GM19023 (cell line): Measurements from ENCODE around the gene ATAD3A.
"Not testable (repeated sequence)": the region's sequence is repeated elsewhere in the genome, so short reads cannot be mapped to it uniquely, and the experiment has no call there.

Source experiments
- ATAC-seq: cut with Tn5 transposase; IDR thresholded peaks from one replicate; pipeline ENCODE4 v1.9.1; 2021; ENCODE audit warnings: mild to moderate bottlenecking, moderate library complexity; ENCODE audit not compliant: unreplicated experiment

Gene ATAD3A

GRCh38 chr1:1489231-1489630, 22.7 kb upstream of the ATAD3A start:
- no peak for ATAC-seq

GRCh38 chr1:1489861-1490260, 22.1 kb upstream of the ATAD3A start:
- no peak for ATAC-seq

DNA sequence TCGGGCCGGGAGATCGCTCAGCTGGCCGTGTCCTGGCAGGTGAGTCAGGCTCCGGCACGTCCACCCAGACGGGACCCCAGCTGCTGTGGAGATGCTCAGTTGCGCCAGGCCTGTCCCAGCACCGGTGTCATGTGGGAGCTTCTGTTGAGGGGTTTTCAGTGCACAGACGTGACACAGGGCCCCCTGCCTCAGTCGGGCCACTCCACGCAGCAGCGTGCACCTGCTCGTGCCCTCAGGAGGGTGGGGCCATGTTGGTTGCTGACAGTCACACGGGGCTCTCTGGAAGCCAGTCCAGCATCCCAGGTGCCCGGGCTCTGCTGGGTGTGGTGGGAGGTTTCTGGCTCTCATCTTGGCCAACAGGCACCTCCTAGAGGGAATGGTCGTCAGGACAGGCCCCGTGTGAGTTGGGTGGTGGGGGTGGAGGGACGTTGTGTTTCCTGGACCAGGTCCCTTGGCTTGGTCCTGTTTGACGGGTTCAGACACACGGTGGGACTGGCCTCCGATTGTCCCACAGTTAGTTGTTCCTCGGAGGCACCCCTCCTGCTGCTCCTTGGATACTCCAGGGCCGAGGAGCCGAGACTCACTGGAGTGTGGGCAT, 21.2 kb upstream of the ATAD3A start:
- ATAC-seq, result no peak

DNA sequence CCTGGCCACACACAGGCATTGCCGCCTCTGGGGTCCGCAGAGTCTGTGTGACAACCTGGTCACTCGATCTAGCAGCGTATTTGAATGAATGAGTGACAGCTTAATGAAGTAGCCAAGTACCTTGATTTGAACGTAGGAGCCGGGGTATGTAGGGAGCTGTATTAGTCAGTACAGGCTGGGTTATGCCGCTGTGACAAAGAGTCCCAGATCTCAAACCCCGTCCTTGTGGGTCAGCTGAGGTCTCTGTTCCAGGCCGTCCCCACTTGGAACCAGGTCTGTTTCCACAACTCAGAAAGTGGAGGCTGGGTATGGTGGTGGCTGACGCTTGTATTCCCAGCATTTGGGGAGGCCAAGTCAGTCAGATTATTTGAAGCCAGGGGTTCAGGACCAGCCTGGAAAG, 20.4 kb upstream of the ATAD3A start:
- no peak for ATAC-seq

DNA sequence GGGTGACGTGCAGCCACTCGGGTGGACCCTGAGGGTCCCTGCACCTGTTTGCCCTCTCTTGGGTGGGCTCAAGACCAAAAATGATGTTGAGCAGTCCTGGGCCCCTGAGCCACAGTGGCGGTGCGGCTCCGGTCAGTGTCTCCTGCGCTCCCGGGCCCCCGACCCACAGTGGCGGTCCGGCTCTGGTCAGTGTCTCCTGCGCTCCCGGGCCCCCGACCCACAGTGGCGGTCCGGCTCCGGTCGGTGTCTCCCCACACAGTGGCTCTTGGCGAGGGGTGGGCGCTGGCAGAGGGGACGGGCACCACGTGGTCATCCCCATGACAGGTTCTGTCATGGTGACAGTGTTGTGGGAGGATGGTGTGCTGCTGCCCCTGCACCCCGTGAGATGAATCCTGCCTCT, 17.7 kb upstream of the ATAD3A start:
- not testable (repeated sequence) for ATAC-seq

DNA sequence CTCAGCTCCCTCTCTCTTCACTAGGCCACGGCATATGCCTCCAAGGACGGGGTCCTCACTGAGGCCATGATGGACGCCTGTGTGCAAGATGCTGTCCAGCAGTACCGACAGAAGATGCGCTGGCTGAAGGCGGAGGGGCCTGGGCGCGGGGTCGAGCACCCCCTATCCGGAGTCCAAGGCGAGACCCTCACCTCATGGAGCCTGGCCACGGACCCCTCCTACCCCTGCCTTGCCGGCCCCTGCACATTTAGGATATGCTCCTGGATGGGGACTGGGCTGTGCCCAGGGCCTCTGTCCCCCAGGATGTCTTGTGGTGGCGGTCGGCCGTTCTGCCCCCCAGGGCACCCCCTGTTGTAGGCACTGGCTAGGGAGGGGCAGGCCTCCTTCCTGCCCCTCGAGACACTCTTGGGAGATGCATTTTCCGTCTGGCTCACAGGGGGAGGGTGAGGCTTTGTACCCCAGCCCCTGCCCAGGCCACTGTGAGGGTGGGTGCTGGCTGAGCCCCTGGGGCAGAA, 16.4 kb upstream of the ATAD3A start:
- ATAC-seq, result not testable (repeated sequence)

DNA sequence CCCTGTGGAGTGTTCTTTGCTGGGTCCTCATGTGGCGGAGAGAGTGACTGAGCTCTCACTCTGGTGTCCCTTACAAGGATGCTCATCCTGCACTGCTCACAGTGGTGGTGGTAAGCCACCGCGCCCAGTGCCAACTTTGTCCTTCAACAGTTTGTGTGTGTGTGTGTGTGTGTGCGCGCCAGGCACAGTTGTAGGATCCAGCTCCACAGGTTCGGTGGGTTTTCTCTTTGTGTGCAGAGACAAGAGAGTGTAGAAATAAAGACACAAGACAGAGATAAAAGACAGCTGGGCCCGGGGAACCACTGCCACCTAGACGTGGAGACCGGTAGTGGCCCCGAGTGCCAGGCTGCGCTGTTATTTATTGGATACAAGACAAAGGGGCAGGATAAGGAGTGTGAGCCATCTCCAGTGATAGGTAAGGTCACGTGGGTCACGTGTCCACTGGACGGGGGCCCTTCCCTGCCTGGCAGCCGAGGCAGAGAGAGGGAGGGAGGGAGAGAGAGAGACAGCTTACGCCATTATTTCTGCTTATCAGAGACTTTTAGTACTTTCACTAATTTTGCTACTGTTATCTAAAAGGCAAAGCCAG, 7.1 kb upstream of the ATAD3A start:
- ATAC-seq, result not testable (repeated sequence)

DNA sequence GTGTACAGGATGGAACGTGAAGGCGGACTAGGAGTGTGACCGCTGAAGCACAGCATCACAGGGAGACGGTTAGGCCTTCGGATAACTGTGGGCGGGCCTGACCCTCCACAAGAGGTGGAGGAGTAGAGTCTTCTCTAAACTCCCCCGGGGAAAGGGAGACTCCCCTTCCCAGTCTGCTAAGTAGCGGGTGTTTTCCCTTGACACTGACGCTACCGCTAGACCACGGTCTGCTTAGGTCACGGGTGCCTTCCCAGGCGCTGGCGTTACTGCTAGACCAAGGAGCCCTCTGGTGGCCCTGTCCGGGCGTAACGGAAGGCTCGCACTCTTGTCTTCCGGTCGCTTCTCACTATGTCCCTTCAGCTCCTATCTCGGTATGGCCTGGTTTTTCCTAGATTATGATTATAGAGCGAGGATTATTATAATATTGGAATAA, 6.6 kb upstream of the ATAD3A start:
- ATAC-seq, result not testable (repeated sequence)

- ATAC-seq, result not testable (repeated sequence)
These were observed 6.2 kb upstream of the ATAD3A start for GRCh38 chr1:1505801-1506200.

- ATAC-seq, result no peak
These were observed 4.7 kb upstream of the ATAD3A start for GRCh38 chr1:1507305-1507704.

DNA sequence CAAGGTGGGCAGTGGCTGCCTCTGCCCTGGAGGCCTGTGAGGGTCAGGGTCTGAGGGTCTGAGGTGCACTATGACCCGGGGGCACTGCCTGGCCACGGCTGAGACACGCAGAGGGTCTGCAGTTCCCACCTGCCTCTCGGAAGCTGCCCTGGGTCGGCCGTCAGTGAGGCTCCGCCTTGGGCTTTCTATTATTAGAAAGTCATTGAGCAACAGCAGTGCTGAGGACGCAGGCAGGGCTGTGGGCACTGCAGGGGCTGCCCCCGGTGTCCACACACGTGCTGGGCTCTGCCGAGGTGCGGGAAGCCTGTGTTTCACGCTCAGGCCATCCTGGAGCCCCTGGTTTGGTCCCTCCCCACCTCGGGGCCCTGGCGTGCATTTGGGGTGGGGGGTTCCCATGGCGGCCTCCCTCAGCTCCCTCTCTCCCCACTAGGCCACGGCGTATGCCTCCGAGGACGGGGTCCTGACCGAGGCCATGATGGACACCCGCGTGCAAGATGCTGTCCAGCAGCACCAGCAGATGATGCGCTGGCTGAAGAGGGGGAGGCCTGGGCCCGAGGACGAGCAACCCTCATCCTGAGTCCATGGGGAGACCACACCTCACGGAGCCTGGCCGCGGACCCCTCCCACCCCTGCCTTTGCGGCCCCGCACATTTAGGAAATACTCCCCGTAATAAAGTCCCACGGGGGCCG, 3.0 kb upstream of the ATAD3A start:
- ATAC-seq, result not testable (repeated sequence)

GRCh38 chr1:1509465-1509850, 2.5 kb upstream of the ATAD3A start:
- ATAC-seq, result not testable (repeated sequence)

DNA sequence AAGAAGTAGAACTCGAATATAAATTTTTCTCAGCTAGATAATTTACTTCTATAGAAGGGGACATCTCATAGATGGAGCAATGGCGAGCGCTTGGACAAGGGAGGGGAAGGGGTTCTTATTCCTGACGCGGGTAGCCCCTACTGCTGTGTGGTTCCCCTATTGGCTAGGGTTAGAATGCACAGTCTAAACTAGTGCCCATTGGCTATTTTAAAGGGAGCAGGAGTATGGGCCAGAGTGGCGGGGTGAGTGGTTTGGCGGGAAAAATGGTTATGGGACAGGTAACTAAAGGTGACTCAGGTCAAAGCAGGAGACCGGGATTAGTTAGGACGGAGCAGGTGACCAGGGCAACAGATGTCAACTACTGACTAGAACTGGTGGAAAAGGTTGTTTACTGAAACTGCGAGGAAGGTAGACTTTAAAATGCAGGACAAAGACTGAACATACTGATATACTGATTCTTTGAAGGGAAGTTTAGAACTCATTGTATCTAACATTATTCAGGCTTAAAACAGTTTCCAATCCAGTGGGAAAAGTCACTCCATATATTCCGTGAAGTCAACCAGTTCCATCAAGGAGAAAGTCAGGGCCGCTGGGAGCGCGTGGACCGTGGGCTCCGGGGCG, 940 bp upstream of the ATAD3A start:
- no peak for ATAC-seq

- ATAC-seq, result not testable (repeated sequence)
These were observed 463 bp downstream of the ATAD3A start for GRCh38 chr1:1512425-1512824.

DNA sequence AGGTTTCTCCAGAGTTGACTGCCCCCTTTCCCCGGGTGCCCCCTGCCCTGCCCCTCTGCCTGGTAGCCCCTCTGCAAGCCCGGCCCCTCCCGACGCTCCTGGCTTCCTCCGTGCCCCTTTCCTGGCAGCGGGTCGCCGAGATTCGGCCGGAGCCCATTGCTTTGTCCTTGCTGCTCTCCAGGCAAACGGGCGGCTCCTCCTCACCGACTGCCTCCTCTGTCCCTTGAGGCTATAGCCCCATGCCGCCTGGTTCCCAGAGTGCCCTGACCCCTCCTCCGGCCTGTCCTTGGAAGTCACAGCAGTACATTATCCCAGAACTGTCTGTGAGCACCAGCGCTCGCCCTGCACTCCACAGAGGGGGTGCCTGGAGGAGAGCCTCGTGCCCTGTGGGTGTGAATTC, 1.7 kb downstream of the ATAD3A start:
- ATAC-seq, result not testable (repeated sequence)

GRCh38 chr1:1514376-1514775, 2.4 kb downstream of the ATAD3A start:
- ATAC-seq, result not testable (repeated sequence)

DNA sequence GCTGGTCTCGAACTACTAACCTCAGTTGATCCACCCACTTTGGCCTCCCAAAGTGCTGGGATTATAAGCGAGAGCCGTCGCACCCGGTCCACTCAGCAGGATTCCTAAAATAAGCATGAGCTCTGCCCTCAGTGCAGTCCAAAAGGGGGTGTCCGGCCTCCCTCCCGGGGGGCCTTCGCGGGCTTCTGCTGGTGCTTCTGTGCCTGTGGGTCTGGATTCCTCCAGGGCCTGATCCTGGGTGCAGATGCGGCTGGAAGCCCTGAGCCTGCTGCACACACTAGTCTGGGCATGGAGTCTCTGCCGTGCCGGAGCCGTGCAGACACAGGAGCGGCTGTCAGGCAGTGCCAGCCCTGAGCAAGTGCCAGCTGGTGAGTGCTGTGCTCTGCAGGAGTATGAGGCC, 5.0 kb downstream of the ATAD3A start:
- not testable (repeated sequence) for ATAC-seq

DNA sequence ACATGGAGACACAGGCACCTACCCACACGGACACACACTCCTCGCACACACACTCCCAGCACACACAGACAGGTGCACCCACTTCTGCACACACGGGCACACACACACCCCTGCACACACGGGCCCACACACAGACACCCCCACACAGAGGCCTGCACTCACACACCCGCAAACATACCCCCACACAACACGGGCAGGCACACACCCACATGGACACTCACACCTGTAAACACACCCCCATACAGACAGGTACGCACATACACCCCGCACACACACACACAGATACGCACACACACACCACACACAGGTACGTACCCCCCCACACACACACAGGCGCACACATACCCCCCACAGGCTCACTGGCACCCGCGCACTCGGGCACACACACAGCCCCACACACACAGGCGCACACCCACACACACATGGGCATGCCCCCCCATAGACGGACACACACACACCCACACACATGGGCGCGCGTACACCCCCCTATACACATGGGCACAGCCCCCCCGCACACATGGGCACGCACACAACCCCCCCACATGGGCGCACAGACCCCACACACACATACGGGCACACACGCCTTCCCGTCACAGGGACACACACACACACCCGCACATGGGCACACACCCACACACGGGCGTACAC, 6.1 kb downstream of the ATAD3A start:
- no peak for ATAC-seq

- not testable (repeated sequence) for ATAC-seq
These were observed 6.7 kb downstream of the ATAD3A start for GRCh38 chr1:1518621-1519007.

DNA sequence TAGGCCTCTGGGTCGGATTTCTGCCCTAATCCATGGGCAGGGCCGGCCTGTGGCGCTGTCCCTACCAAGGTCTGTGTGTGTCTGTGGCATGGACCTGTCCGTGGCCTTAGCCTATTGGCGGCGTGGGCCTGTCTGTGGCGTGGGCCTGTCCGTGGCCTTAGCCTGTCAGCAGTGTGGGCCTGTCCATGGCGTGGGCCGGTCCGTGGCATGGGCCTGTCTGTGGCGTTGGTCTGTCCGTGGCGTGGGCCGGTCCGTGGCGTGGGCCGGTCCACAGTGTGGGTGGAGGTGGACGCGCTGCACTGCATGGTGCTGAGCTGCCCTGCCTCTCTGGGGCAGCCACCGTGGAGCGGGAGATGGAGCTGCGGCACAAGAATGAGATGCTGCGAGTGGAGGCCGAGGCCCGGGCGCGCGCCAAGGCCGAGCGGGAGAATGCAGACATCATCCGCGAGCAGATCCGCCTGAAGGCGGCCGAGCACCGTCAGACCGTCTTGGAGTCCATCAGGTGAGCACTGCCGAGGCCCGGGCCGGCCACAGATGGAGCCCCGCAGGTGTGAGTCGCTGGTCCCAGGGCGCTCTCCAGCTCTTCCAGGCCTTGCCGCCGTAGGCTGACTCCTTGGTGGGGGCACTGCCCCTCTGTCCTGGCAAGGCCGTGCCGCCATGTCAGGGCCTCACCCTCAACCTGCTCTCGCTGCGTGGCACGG, 8.0 kb downstream of the ATAD3A start:
- not testable (repeated sequence) for ATAC-seq

- no peak for ATAC-seq
These were observed 9.4 kb downstream of the ATAD3A start for GRCh38 chr1:1521331-1521730.
